T-helper 1 cell treated with Interleukin-12 subunit alpha and Interleukin-12 subunit beta and Interleukin-4 antibody, amounts not matched to agents 30 ng/mL and 1 ng/mL, for 36 hours (primary cell): Measurements from ENCODE around the gene DPH5. TPM values are rescaled to one million over a fixed set of nuclear protein-coding genes. Genes with fewer than 3 reads are reported as not detected.
"Not testable (repeated sequence)": the region's sequence is repeated elsewhere in the genome, so short reads cannot be mapped to it uniquely, and the experiment has no call there.

Experiments used
- intact Hi-C: fragments of 100-400 bp; cut with micrococcal nuclease; formaldehyde crosslinking; loops from one replicate; pipeline ENCODE4 v1.15.1; 2024
- total RNA-seq: library from RNA; stranded (reverse); gene quantifications from 2 replicates; pipeline ENCODE4 v1.2.3, GENCODE V29; 2022

The DPH5 gene
- total RNA-seq, 1 donor from 2014 or later, result 24.0 TPM

DNA sequence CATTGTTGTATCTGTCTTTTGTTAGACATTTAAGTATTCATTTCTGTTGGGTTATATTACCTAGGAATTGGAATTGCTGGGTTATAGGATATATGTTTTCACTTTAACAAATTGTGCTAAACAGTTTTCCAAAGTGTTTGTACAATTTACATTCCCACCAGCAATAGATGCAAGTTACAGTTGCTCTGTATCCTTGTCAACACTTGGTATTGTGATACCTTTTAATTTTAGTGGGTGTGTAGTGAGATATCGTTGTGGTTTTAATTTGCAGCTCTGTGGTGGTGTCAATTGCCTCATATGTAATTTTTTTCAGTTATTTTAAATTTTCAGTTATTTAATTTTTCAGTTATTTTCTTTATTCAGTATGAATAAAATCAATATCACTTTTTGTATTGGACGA lies 7.4 kb upstream of the DPH5 start:
- intact Hi-C loops, result no loop called here

DNA sequence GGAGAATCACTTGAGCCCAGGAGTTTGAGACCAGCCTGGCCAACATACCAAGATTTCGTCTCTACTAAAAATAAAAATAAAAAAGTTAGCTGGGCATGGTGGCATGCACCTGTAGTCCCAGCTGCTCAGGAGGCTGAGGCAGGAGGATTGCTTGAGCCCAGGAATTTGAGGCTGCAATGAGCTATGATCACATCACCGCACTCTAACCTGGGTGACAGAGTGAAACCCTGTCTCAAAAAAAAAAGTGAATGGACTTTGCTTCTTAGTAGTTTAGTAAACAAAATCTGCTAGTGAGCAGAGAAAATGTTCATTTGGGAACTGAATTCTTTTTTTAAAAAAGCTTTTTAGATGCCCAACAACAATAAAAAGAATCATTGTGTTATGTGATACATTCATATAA lies 6.5 kb upstream of the DPH5 start:
- intact Hi-C loops, result not testable (repeated sequence)

DNA sequence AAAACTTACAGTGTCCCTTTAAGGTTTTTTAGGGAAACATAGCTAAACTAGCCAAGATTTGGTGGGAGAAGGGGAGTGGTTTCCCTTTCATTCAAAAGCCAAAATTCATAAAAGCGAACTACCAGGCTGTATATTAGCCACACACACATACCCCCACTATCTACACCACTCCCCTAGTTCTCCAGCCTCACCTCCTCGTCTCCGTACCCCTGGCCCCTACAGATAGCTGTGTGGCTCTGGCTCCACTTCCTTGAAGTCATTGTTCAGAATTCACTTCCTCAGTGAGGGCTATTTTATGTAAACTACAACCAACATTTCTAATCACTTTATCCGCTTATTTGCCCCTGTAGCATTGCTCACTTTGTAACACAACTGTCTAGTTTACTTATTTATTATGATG lies 5.3 kb upstream of the DPH5 start:
- intact Hi-C loops, result no loop called here

DNA sequence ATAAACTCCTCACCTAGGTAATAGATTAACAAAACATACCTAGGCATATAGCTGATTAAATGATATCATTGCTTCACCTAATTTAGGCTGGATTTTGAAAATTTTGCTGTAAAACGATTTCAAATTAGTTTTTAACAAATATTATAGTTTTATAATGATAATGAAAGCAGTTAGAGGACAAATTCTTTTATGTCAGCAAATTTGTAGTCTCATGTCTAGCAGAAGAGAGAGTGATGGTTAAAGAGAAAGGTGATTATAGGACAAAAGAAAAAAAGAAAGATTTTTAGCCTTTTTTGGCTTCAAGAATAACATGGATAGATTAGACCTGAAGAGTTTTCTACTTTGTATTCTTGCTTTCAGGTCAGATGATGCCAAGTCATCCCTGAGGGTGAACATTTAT lies 3.6 kb upstream of the DPH5 start:
- intact Hi-C loops, result no loop called here

DNA sequence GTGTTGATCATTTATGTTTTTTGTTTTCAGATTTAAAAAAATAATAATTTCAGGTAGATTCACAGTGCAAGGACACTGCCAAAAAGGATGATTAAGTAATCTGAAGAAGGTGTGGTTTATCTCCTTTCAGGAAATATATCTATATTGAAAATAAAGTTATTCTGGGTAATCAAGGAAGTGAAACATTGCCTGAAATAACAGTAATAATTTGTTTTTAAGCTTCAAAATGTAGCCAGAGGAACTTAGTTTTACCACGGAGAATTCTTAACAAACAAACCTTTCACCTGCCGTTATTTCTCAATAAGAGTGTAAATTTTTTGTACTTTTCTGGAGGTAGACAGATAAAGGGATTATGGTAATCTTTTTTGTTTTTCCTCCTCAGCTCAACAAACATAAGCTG lies 2.9 kb upstream of the DPH5 start:
- intact Hi-C loops, result no loop called here

DNA sequence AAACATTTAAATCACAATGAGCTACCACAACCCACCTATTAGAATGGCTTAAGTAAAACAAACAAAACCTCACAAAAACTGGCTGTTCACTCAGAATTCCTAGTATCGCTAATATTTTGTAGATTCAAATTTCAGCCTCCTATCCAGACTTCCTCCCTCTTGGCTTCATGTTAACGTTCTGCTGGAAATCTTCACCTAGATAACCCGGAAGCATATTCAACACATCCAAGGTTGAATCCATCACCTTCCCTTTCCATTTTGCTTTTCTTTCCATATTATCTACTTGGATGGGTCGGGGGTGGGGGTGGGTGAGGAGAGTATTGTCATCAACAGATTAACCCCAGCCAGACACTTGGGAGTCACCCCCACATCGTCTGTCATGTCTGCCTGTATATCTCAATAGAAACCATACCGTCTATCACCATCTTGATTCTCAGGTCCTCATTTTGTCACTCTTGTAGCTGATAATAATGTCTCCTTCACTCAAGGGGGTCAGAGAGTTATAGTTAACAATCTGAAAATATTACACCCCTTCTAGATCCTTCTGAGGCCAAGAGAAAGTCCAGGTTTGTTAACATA lies 1.7 kb upstream of the DPH5 start:
- intact Hi-C loops, result no loop called here

DNA sequence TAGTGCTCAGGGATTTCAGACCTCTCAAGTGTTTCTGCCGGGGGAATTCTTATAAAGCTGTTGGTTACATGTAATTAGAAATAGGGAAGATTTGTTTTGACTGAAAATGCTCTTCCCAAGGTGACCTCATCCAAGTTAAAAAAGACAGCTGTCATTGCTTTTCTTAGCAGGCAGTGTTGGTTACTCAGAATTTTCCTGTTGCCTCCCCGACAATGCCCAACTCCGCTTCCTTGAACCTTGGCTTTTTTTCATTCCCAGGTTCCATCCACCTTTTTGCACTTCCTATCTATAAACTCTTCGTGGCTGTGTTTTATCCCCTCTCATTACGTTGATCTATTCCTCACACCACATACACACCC lies 825 bp upstream of the DPH5 start:
- intact Hi-C loops, result no loop called here

DNA sequence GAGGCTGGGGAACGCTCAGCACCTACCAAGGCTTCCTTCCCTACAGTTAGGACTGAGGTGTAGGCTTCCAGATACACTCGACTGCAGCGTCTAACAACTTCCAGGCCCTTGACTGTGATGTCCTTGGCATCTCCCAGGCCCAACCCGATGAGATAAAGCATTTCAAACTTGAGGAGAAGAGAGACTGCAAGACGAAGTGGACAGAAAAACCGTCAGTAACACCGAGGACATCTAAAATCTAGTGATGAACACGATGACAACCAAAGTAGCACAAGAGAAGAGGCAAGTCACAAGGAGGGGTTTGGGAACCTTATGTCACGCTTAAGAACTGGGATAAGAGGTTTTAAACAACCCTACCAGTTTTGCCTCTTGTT lies 314 bp downstream of the DPH5 start:
- intact Hi-C loops, result loop anchor here (1.0 to 2.0 kb wide), 15 partner anchors 20 to 776 kb away; partner anchors contain the start of genes DBT and SLC30A7

DNA sequence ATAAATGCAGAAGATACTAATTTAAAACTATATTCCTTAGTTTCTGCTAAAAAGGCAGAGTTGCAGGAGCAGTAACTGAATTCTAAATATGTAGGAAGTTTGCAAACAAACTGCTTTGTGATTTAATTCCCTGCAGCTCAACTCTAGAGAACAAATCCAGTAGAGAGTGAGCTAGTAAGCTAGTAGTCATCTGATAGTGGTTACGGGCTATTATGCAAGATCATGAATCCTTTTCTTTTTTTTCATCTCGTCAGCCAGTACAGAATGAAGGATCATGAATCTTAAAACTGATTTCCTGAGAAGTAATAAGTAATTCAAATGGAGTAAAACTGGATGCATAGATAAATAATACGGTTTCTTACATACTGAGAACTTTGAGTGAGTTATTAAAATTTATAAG lies 3.3 kb downstream of the DPH5 start:
- intact Hi-C loops, result no loop called here

DNA sequence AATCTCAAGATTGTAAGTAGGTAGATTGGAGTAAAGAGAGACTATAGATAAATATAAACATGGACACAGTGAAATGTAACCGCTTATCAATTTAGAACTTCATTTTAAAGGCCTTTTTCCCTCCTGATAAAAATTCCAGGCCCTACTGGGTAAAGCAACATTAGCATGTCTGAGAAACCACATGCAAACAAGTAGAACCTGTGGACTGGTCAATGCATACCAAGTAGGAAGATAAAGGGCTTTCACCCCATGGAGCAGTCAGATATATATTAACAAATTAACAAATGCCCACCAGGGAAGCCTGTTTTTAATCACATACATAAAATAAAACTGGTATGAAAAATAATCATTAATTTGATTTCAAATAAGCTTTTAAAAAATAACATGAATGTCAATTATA lies 8.1 kb downstream of the DPH5 start:
- intact Hi-C loops, result no loop called here

DNA sequence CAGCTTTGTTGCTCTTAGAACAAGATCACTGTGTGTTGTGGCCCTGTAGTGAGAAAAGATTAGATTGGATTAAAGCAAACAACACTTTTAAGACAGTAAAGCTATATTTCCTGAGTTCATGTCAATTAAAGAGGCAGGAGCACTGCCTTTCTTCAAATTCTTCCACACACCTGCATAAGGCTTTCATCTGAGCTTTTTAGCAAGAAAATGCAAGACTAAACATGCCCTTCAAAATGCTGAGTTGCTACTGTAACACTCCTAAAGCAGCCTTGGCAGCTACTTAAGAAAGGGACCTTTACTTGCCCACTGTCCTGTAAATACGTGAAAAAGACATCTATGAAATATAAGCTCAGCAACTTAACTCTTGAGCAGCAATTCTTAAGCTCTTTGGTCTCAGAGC lies 11.8 kb downstream of the DPH5 start:
- intact Hi-C loops, result no loop called here

DNA sequence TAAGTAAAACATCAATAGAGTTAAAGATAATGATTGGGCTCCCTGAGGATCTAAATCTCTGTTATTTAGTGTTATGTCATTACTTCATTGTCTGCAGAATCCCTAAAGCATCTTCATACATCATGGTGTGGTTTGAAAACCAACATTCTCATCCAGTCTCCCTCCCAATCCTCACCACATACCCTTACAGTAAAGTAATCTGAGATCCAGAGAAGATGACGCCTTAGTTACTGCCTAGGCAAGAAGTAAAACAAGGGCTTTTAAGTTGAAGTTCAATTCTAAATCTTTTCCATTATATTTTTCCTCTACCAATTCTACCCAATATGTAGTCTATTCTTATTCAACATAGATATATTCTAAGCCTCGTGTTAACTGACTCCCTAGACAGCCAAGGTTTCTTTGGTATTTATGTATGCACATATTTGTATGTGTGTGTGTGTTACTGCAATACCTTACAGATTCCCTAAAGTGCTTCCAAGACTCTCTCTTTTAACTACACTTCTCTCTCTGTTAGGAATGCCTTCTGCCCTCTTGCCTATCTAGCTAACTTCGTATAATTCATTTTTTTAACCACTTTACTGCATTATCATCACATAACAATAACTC lies 17.3 kb downstream of the DPH5 start:
- intact Hi-C loops, result no loop called here

DNA sequence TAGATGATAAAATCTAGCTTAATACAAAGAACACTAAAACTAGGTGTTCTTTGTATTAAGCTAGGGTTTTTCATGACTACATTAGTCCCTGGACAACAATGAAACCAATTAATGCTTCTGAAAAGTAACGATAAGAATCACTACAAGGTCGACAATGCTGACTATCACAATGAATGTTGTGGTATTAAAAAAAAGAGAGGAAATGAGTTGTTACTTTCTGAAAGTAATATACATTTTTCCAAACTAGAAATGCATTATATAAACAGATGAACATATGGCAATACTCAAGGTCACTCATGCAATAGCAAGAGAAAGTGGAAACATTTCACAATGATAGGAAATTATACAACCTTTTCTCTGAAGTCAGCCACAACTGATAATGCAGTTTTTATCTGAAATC lies 19.0 kb downstream of the DPH5 start:
- intact Hi-C loops, result no loop called here

DNA sequence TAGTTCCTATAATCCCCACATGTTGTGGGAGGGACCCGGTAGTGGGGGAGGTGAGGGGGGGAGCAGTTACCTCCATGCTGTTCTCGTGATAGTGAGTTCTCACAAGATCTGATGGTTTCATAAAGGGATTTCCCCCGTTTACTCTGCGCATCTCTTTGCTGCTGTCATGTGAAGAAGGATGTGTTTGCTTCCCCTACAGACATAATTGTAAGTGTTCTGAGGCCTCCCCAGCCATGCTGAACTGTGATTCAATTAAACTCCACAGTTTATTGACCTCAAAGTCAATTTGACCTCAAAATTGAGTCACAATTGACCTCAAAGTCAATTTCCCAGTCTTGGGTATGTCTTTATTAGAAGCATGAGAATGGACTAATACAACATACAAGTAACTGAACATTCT lies 19.7 kb downstream of the DPH5 start:
- intact Hi-C loops, result loop anchor here (1.0 to 2.0 kb wide), 2 partner anchors 19 to 31 kb away; partner anchors contain the start of gene DPH5

DNA sequence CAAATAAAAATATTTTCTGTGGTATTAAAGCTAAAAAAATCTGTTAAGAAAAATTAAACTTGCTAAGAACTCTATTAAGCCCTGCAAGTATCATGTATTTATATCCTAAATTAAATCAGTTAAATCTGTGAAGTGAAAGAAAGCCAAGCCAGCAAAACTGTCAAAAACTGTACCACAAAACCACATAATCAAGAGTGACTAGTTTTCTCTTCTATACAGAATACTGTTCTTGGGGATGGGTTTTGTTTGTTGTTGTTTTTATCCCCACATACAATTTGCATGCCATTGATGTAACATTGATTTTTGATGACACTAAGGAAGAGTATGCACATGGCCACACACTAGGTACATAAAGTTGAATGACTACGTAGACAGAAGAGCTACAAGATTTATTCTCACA lies 20.4 kb downstream of the DPH5 start:
- intact Hi-C loops, result loop anchor here (1.0 to 2.0 kb wide), 2 partner anchors 20 to 30 kb away; partner anchors contain the start of gene DPH5

DNA sequence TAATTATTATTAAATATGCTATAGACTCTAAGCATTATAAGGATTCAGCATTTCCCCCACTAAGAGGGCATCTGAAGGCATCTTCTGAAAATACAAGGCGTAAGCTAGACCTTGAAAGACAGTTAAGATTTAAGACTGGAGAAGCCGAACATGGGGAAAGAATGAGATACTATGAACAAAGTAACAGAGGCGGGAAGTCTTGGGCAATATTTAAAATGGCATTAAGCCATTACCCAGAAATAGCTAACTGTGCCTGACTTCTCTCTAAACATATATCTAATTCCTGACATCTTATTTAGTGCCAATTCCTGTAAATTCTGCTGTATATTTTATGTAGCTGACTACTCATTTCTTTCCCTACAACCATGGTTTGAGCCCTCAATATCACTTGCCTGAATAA lies 20.9 kb downstream of the DPH5 start:
- intact Hi-C loops, result loop anchor here (1.0 to 2.0 kb wide), 2 partner anchors 21 to 30 kb away; partner anchors contain the start of gene DPH5

DNA sequence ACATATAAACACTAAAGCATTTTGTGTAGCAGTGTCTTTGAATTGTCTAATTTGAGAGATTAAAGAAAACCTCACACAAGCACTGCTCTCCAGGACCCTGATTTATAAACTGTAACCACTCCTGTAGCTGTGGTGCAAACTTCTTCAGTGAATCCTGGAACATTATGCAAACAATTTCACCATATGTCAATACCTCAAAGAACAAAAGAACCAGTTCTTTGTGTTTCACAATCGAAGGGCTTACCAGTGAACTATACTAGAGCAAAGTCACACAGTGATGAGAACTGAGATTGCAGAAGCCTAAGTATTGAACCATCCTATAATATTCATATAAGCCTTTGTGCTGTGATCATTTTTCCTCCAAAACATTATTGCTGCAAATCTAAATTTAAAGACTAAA lies 21.5 kb downstream of the DPH5 start:
- intact Hi-C loops, result loop anchor here (2.0 kb wide), 1 partner anchor 29 kb away; no protein-coding TSS in a partner anchor

DNA sequence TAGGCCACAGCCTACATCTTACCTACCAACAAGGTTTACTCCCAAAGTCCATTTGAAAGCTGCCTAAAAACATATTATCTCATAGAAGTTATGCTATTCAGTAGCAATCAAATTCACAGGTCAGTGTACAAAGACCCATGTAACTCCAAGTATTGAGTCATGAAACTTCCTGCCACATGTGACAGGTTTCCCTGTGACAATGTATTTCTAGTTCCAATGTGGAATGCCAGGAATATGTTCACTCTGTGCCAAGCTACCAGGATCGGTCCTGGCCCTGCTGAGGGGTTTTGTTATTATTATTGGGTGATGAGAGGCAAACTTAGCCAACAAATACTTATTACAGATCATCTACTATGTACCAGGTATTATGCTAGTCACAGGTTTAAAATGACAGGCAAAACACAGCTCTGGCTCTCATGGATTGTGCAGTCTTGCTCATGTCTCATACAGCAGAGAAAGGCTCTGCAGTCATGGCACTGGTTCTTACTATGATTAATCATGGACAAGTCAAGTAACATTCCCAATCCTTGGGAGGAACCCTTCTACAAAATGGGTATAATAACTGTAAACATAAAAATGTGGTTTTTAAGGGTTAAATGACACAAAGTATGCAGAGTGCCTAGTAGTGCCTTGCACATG lies 22.5 kb downstream of the DPH5 start:
- intact Hi-C loops, result no loop called here

DNA sequence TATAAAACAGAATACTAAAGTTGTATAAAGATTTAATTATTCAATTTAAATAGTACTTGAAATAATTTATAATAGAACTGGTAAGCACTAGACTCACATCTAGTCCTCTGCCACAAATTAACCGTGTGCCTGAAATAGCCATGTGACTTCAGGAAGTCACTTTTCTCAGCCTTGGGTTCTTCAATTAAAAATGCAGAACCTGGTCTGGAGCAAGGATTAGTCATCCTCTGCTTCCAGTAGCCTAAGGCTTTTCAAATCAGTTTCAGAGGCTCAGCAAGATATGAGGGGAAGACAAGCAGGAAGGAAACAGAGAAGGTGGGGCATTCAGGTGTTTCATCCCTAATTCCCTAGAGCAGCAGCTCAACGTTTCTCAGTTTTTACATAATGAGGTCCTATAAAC lies 23.0 kb downstream of the DPH5 start:
- intact Hi-C loops, result no loop called here

DNA sequence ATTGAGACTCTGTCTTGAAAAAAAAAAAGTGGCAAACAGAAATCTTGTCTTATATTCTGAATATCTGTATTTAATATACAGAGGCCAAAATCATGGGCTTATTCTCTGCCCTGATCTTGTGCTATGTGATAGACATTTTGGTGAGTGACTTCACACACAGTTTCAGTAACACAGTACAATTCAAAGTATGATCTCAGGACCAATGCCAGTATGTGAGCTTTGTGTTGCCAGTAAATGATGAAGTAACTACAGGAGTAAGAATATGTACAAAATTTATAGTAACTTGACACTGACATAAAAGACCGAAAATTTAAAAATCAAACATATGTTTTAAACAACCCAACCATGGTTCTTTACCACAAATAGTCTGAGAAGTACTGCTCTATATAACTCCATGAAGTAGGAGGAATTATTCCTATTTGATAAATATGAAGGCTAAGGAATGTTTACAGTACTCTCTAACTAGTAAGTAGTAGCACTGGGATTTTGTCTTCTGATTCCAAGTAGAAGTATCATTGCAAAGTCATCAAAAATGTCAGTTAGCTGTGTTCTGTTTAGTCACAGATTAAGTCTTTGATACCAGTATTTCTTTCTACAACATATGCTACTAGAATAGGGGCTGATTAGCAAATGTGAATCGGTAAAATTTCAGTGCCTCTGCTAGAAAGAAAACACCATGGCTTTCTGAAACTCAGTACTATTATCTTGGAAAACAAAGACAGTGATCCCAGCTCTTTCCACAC lies 25.3 kb downstream of the DPH5 start:
- intact Hi-C loops, result no loop called here

DNA sequence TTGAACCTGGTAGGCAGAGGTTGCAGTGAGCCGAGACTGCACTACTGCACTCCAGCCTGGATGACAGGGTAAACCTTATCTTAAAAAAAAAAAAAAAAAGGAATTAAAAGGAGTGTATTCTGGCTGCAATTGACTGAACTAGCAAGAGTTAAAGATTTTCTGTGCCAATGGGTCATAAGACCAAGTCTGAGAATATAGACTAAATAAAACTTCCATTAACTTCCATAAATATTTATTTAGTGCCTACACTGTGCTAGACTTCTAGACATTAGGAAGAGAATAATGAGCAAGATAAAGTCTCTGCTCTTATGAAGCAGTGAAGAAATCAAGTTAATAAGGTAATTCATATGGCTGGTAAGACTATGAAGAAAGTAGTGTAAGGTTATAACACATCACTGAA lies 27.2 kb downstream of the DPH5 start:
- intact Hi-C loops, result no loop called here
